ENCODE data around the gene JMJD6.
A peak's percentile ranks its signal among the peaks of the same experiment; 100 is the strongest.

Gene JMJD6

GRCh38 chr17:76755285-76755684 is 28.9 kb upstream of the JMJD6 start:
- H3K36me3 ChIP-seq (ENCODE audit: low read depth), result peaks cover 26% of the 10 kb centered on the region
- H3K4me3 ChIP-seq (ENCODE audit: severe bottlenecking), result no peak overlapping the region
- H3K27ac ChIP-seq (ENCODE audit: poor library complexity, severe bottlenecking), result no peak overlapping the region
- H3K9me3 ChIP-seq (ENCODE audit: severe bottlenecking), result no peaks in the 10 kb centered on the region
- TF ChIP-seq CTCF (IDR thresholded peaks at IDR 0.05; ENCODE audit: poor library complexity, severe bottlenecking), result no peak
- ATAC-seq (ENCODE audit: low read depth) (no peak), DNase-seq (ENCODE audit: low spot score) (no peak)
- H3K4me1 ChIP-seq (ENCODE audit: insufficient read depth, poor library complexity, severe bottlenecking), result peaks cover 4% of the 10 kb centered on the region
- H3K27me3 ChIP-seq (ENCODE audit: insufficient read depth, poor library complexity, severe bottlenecking), result no peaks in the 10 kb centered on the region

GRCh38 chr17:76753061-76753961 is 26.9 kb upstream of the JMJD6 start:
- no peak for TF ChIP-seq CTCF (IDR thresholded peaks at IDR 0.05; ENCODE audit: poor library complexity, severe bottlenecking)
- Histone ChIP-seq H3K9me3 (ENCODE audit: severe bottlenecking) (no peaks in the 10 kb centered on the region), H3K4me3 (ENCODE audit: severe bottlenecking) (no peak overlapping the region), H3K4me1 (ENCODE audit: insufficient read depth, poor library complexity, severe bottlenecking) (peaks cover 4% of the 10 kb centered on the region), H3K27me3 (ENCODE audit: insufficient read depth, poor library complexity, severe bottlenecking) (no peaks in the 10 kb centered on the region), H3K36me3 (ENCODE audit: low read depth) (peaks cover 26% of the 10 kb centered on the region), H3K27ac (ENCODE audit: poor library complexity, severe bottlenecking) (no peak overlapping the region)
- ATAC-seq (ENCODE audit: low read depth) (peak; percentile 29; the same call in 1 of the 3 replicates), DNase-seq (ENCODE audit: low spot score) (no peak)

GRCh38 chr17:76752006-76752405 is 25.6 kb upstream of the JMJD6 start:
- Histone ChIP-seq H3K4me3 (ENCODE audit: severe bottlenecking) (no peak overlapping the region), H3K4me1 (ENCODE audit: insufficient read depth, poor library complexity, severe bottlenecking) (peaks cover 4% of the 10 kb centered on the region), H3K36me3 (ENCODE audit: low read depth) (peaks cover 14% of the 10 kb centered on the region), H3K27ac (ENCODE audit: poor library complexity, severe bottlenecking) (no peak overlapping the region), H3K9me3 (ENCODE audit: severe bottlenecking) (no peaks in the 10 kb centered on the region), H3K27me3 (ENCODE audit: insufficient read depth, poor library complexity, severe bottlenecking) (no peaks in the 10 kb centered on the region)
- DNase-seq (ENCODE audit: low spot score) (no peak), ATAC-seq (ENCODE audit: low read depth) (no peak)
- no peak for TF ChIP-seq CTCF (IDR thresholded peaks at IDR 0.05; ENCODE audit: poor library complexity, severe bottlenecking)

- no peaks in the 10 kb centered on the region for H3K27me3 ChIP-seq (ENCODE audit: insufficient read depth, poor library complexity, severe bottlenecking)
- ATAC-seq (ENCODE audit: low read depth) (no peak), DNase-seq (ENCODE audit: low spot score) (no peak)
- peaks cover 4% of the 10 kb centered on the region for H3K4me1 ChIP-seq (ENCODE audit: insufficient read depth, poor library complexity, severe bottlenecking)
- no peak overlapping the region for H3K27ac ChIP-seq (ENCODE audit: poor library complexity, severe bottlenecking)
- no peak for TF ChIP-seq CTCF (IDR thresholded peaks at IDR 0.05; ENCODE audit: poor library complexity, severe bottlenecking)
- H3K36me3 ChIP-seq (ENCODE audit: low read depth), result peaks cover 13% of the 10 kb centered on the region
- H3K4me3 ChIP-seq (ENCODE audit: severe bottlenecking), result no peak overlapping the region
- H3K9me3 ChIP-seq (ENCODE audit: severe bottlenecking), result no peaks in the 10 kb centered on the region
Observed at GRCh38 chr17:76751416-76751993, 25.1 kb upstream of the JMJD6 start.

GRCh38 chr17:76748657-76749056 is 22.3 kb upstream of the JMJD6 start:
- DNase-seq (ENCODE audit: low spot score) (no peak), ATAC-seq (ENCODE audit: low read depth) (no peak)
- H3K9me3 ChIP-seq (ENCODE audit: severe bottlenecking), result no peaks in the 10 kb centered on the region
- no peak overlapping the region for H3K4me3 ChIP-seq (ENCODE audit: severe bottlenecking)
- H3K4me1 ChIP-seq (ENCODE audit: insufficient read depth, poor library complexity, severe bottlenecking), result peaks cover 4% of the 10 kb centered on the region
- no peak for TF ChIP-seq CTCF (IDR thresholded peaks at IDR 0.05; ENCODE audit: poor library complexity, severe bottlenecking)
- H3K27ac ChIP-seq (ENCODE audit: poor library complexity, severe bottlenecking), result no peak overlapping the region
- no peaks in the 10 kb centered on the region for H3K27me3 ChIP-seq (ENCODE audit: insufficient read depth, poor library complexity, severe bottlenecking)
- H3K36me3 ChIP-seq (ENCODE audit: low read depth), result peaks cover 22% of the 10 kb centered on the region

All from RWPE2 (cell line).